ENCODE results near the gene SRRM4.

GRCh38 chr12:119060847-119061796, 79.8 kb downstream of the SRRM4 start:
- TF ChIP-seq CTCF (IDR thresholded peaks at IDR 0.05) = no peak
- TF ChIP-seq POLR2A (IDR thresholded peaks at IDR 0.05) = no peak
- no peak for TF ChIP-seq EP300 (IDR thresholded peaks at IDR 0.05)
